ENCODE data around the gene UPB1. TPM values are rescaled to one million over a fixed set of nuclear protein-coding genes. Genes with fewer than 3 reads are reported as not detected.

Gene UPB1
- total and polyA plus RNA-seq, 2 experiments from 2014 or later: 0.13 TPM; not detected in 1

DNA sequence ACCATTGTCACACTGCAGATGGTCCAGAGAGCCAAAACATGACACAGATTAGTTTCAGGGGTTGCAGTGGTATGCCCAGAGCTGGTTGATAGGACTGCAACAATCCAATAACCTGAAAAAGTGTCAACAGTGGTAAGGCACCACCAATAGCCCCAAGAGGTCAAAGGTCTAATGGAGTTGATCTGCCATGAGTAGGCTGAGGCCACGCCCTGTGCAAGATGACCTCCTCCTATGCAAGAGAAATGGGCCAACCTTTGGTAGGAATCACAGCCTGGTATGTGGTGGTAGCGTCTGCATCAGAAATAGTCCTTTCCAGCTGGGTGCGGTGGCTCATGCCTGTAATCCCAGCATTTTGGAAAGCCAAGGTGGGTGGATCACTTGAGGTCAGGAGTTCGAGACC is 40.2 kb downstream of the UPB1 start:
- no peaks in the 10 kb centered on the region for H3K9me3 Mint-ChIP-seq
- no peak overlapping the region for H3K4me3 Mint-ChIP-seq
- H4K20me1 ChIP-seq (replicated peaks; ENCODE audit: insufficient read depth): no peaks in the 10 kb centered on the region
- ATAC-seq: no peak
- H3K79me2 ChIP-seq (replicated peaks; ENCODE audit: insufficient read depth): no peaks in the 10 kb centered on the region
- peaks cover 4% of the 10 kb centered on the region; the same call in 1 of the 2 replicates for H3K9me2 ChIP-seq (ENCODE audit: insufficient read depth)
- DNase-seq (ENCODE audit: low spot score): no peak
- H3K4me1 Mint-ChIP-seq: no peaks in the 10 kb centered on the region
- peaks cover 3% of the 10 kb centered on the region; the same call in 1 of the 3 replicates for H3K36me3 Mint-ChIP-seq (ENCODE audit: low read depth)
- no peak overlapping the region for H3K27ac ChIP-seq (ENCODE audit: low read depth)
- H3K4me2 ChIP-seq: no peak overlapping the region
- no peaks in the 10 kb centered on the region for H3K4me1 ChIP-seq (ENCODE audit: insufficient read depth)
- no peak overlapping the region for H2AFZ ChIP-seq
- no peaks in the 10 kb centered on the region for H3K27me3 ChIP-seq (ENCODE audit: insufficient read depth)
- H3K27ac Mint-ChIP-seq: no peak overlapping the region
- no peaks in the 10 kb centered on the region for H3K36me3 ChIP-seq (ENCODE audit: insufficient read depth)
- no peak for TF ChIP-seq ZNF462 (CRISPR knock-in tag; IDR thresholded peaks at IDR 0.05)
- H3F3A ChIP-seq (replicated peaks; ENCODE audit: low read depth): no peaks in the 10 kb centered on the region
- H3K27me3 Mint-ChIP-seq (ENCODE audit: insufficient read depth, low read depth, poor library complexity): peaks cover 2% of the 10 kb centered on the region
- H3K4me3 ChIP-seq: no peak overlapping the region

DNA sequence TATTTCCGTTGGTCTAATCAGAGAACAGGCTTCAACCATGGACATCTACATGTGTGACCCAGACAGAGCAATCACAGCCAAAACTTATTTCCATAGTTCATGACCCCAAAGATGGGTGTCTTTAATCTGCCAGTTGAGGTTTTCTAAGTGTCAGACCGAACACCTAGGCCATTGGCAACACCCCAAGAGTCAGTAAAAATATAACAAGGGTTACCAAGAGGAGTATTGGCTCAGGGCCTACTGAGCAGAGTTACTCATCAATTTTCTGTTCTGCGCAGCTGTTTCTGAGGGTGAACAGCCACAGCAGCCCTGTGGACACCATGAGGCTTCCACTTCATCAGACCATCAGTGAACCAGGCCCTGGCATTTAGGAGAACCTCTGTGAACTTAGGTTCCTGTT is 41.0 kb downstream of the UPB1 start:
- Histone ChIP-seq H3K36me3 (ENCODE audit: insufficient read depth) (no peaks in the 10 kb centered on the region), H3K4me2 (no peak overlapping the region), H2AFZ (no peak overlapping the region), H3K4me3 (no peak overlapping the region), H3K4me1 (ENCODE audit: insufficient read depth) (no peaks in the 10 kb centered on the region), H3F3A (replicated peaks; ENCODE audit: low read depth) (no peaks in the 10 kb centered on the region), H3K27ac (ENCODE audit: low read depth) (no peak overlapping the region), H3K79me2 (replicated peaks; ENCODE audit: insufficient read depth) (no peaks in the 10 kb centered on the region), H3K9me2 (ENCODE audit: insufficient read depth) (peaks cover 4% of the 10 kb centered on the region; the same call in 1 of the 2 replicates), H4K20me1 (replicated peaks; ENCODE audit: insufficient read depth) (no peaks in the 10 kb centered on the region), H3K27me3 (ENCODE audit: insufficient read depth) (no peaks in the 10 kb centered on the region)
- DNase-seq (ENCODE audit: low spot score) (no peak), ATAC-seq (no peak)
- no peak overlapping the region for H3K4me3 Mint-ChIP-seq
- H3K27ac Mint-ChIP-seq: no peak overlapping the region
- peaks cover 4% of the 10 kb centered on the region for H3K27me3 Mint-ChIP-seq (ENCODE audit: insufficient read depth, low read depth, poor library complexity)
- no peaks in the 10 kb centered on the region for H3K9me3 Mint-ChIP-seq
- TF ChIP-seq NANOG (IDR thresholded peaks at IDR 0.05; ENCODE audit: borderline replicate concordance): no peak
- H3K4me1 Mint-ChIP-seq: no peaks in the 10 kb centered on the region
- peaks cover 7% of the 10 kb centered on the region for H3K36me3 Mint-ChIP-seq (ENCODE audit: low read depth)
